ENCODE measurements around the gene SH2D7. TPM values are rescaled to one million over a fixed set of nuclear protein-coding genes. Genes with fewer than 3 reads are reported as not detected.

The SH2D7 gene
- total RNA-seq, 1 experiment from 2014 or later: not detected

DNA sequence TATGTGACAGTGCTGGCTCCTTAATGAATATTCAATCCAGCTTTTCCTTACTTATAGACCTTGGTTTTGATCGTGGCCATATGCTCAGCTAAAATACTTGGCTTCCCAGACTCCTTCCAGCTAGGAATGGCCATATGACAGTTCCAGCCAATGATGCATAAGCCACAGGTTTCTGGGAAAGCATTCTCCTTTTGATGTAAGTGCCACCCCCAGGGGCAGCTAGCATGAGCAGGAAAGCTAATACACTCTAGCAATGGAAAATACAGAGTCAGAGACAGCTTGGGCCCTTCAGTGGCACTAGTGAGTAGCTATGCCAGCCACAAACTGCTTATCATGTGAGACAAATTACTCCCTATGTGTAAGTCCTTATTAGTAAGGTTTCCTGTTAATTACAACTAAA is 41.5 kb upstream of the SH2D7 start:
- Mint-ChIP-seq H3K9me3 (no peaks in the 10 kb centered on the region), H3K4me1 (peaks cover 19 to 24% of the 10 kb centered on the region in 2 experiments), H3K27me3 (ENCODE audit: low read depth) (no peaks in the 10 kb centered on the region; the same call in 1 of the 2 replicates), H3K4me3 (no peak overlapping the region), H3K27ac (no peak overlapping the region), H3K36me3 (ENCODE audit: insufficient read depth in 1 of 3, low read depth in 3 of 3) (no peaks in the 10 kb centered on the region)
- no peak for DNase-seq
- Histone ChIP-seq H3K79me2 (ENCODE audit: insufficient read depth, low read length) (no peaks in the 10 kb centered on the region), H3K23ac (ENCODE audit: insufficient read length, low read depth, low read length) (no peak overlapping the region), H3K56ac (ENCODE audit: insufficient read length, low read depth, low read length) (no peak overlapping the region), H2AFZ (ENCODE audit: low read length) (no peak overlapping the region), H3K4ac (ENCODE audit: low read depth, low read length) (no peak overlapping the region), H2BK20ac (ENCODE audit: low read depth, low read length, poor library complexity, severe bottlenecking) (no peak overlapping the region), H4K8ac (replicated peaks; ENCODE audit: insufficient read length, low read depth, low read length) (no peak overlapping the region), H2BK5ac (ENCODE audit: insufficient read length, low read length) (no peak overlapping the region), H3K14ac (ENCODE audit: insufficient read depth, low read length) (no peak overlapping the region), H3K23me2 (ENCODE audit: insufficient read length, low read depth, low read length, poor library complexity, severe bottlenecking) (no peaks in the 10 kb centered on the region), H3K9me3 (ENCODE audit: control insufficient read depth, low read depth, low read length) (no peaks in the 10 kb centered on the region), H4K20me1 (ENCODE audit: control insufficient read depth, insufficient read depth, insufficient read length) (no peaks in the 10 kb centered on the region), H3K4me1 (ENCODE audit: insufficient read depth, low read length) (no peaks in the 10 kb centered on the region; the same call in 1 of the 2 replicates), H3K27me3 (ENCODE audit: insufficient read depth, low read length) (no peaks in the 10 kb centered on the region), H3K79me1 (ENCODE audit: insufficient read depth, low read depth, low read length, poor library complexity, severe bottlenecking) (no peaks in the 10 kb centered on the region), H2BK15ac (ENCODE audit: low read depth, low read length) (no peak overlapping the region), H2AK5ac (ENCODE audit: insufficient read length, low read length) (no peak overlapping the region), H2BK120ac (ENCODE audit: low read depth, low read length, poor library complexity, severe bottlenecking) (no peak overlapping the region), H3K27ac (ENCODE audit: insufficient read length, low read depth, low read length) (no peak overlapping the region), H3K4me2 (ENCODE audit: insufficient read depth, insufficient read length, low read length) (no peak overlapping the region), H4K5ac (ENCODE audit: insufficient read length, low read depth, low read length) (no peak overlapping the region), H3T11ph (ENCODE audit: low read length) (no peak overlapping the region), H3K9ac (ENCODE audit: extremely low read depth, insufficient read length, low read length) (no peak overlapping the region), H4K91ac (ENCODE audit: insufficient read length, low read depth, low read length) (no peak overlapping the region), H2BK12ac (ENCODE audit: insufficient read length, low read depth, low read length) (no peak overlapping the region), H3K18ac (ENCODE audit: insufficient read length, low read depth, low read length) (no peak overlapping the region)
- no CpG with 5 or more reads among the region's 1 CpG for WGBS (ENCODE audit: extremely low coverage, insufficient read length, low lambda C conversion rate)
- TF ChIP-seq, protein P1, sequence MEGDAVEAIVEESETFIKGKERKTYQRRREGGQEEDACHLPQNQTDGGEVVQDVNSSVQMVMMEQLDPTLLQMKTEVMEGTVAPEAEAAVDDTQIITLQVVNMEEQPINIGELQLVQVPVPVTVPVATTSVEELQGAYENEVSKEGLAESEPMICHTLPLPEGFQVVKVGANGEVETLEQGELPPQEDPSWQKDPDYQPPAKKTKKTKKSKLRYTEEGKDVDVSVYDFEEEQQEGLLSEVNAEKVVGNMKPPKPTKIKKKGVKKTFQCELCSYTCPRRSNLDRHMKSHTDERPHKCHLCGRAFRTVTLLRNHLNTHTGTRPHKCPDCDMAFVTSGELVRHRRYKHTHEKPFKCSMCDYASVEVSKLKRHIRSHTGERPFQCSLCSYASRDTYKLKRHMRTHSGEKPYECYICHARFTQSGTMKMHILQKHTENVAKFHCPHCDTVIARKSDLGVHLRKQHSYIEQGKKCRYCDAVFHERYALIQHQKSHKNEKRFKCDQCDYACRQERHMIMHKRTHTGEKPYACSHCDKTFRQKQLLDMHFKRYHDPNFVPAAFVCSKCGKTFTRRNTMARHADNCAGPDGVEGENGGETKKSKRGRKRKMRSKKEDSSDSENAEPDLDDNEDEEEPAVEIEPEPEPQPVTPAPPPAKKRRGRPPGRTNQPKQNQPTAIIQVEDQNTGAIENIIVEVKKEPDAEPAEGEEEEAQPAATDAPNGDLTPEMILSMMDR (conservative IDR thresholded peaks at IDR 0.05): no peak
